Measurements from ENCODE around the gene VWA5B1. TPM values are rescaled to one million over a fixed set of nuclear protein-coding genes. Genes with fewer than 3 reads are reported as not detected.

VWA5B1 gene
- total and polyA plus RNA-seq, 2 experiments from 2014 or later = 0.16 to 1.0 TPM

GRCh38 chr1:20301463-20302107 lies 10.9 kb downstream of the VWA5B1 start:
- Histone ChIP-seq H3K4me1 (ENCODE audit: insufficient read depth) (no peaks in the 10 kb centered on the region), H3K4me2 (no peak overlapping the region), H3K9me2 (ENCODE audit: insufficient read depth) (no peaks in the 10 kb centered on the region), H3K4me3 (no peak overlapping the region), H3K36me3 (ENCODE audit: insufficient read depth) (no peaks in the 10 kb centered on the region), H3K79me2 (replicated peaks; ENCODE audit: insufficient read depth) (no peaks in the 10 kb centered on the region), H3K27me3 (ENCODE audit: insufficient read depth) (no peaks in the 10 kb centered on the region), H3K27ac (ENCODE audit: low read depth) (no peak overlapping the region), H2AFZ (no peak overlapping the region), H3F3A (replicated peaks; ENCODE audit: low read depth) (no peaks in the 10 kb centered on the region), H4K20me1 (replicated peaks; ENCODE audit: insufficient read depth) (no peaks in the 10 kb centered on the region; the same call in 1 of the 2 replicates)
- Mint-ChIP-seq H3K36me3 (ENCODE audit: low read depth) (no peaks in the 10 kb centered on the region), H3K4me3 (no peak overlapping the region), H3K27ac (no peak overlapping the region), H3K4me1 (no peaks in the 10 kb centered on the region; the same call in 2 of the 3 replicates), H3K27me3 (ENCODE audit: insufficient read depth, low read depth, poor library complexity) (peaks cover 9% of the 10 kb centered on the region), H3K9me3 (no peaks in the 10 kb centered on the region)
- TF ChIP-seq CTCF (conservative IDR thresholded peaks at IDR 0.05; ENCODE audit: low read depth in 2 of 2) (peak; percentile 15 to 32; a peak in 1 of 4 replicates), ZNF114 (CRISPR knock-in tag; IDR thresholded peaks at IDR 0.05) (no peak)
- ATAC-seq (peak; percentile 62), DNase-seq (ENCODE audit: low spot score) (peak; percentile 24)

- Histone ChIP-seq H3K27ac (ENCODE audit: low read depth) (no peak overlapping the region), H3K4me2 (no peak overlapping the region), H3K4me1 (ENCODE audit: insufficient read depth) (no peaks in the 10 kb centered on the region), H2AFZ (no peak overlapping the region), H3K27me3 (ENCODE audit: insufficient read depth) (no peaks in the 10 kb centered on the region), H3K4me3 (no peak overlapping the region), H4K20me1 (replicated peaks; ENCODE audit: insufficient read depth) (no peaks in the 10 kb centered on the region; the same call in 1 of the 2 replicates), H3K36me3 (ENCODE audit: insufficient read depth) (no peaks in the 10 kb centered on the region), H3F3A (replicated peaks; ENCODE audit: low read depth) (no peaks in the 10 kb centered on the region), H3K79me2 (replicated peaks; ENCODE audit: insufficient read depth) (no peaks in the 10 kb centered on the region), H3K9me2 (ENCODE audit: insufficient read depth) (no peaks in the 10 kb centered on the region)
- H3K27ac Mint-ChIP-seq = no peak overlapping the region
- H3K9me3 Mint-ChIP-seq = no peaks in the 10 kb centered on the region
- no peak for TF ChIP-seq CREB1 (CRISPR knock-in tag; IDR thresholded peaks at IDR 0.05; ENCODE audit: low read depth)
- no peak for TF ChIP-seq ZNF331 (CRISPR knock-in tag; IDR thresholded peaks at IDR 0.05; ENCODE audit: low read depth)
- no peak for TF ChIP-seq JUNB (IDR thresholded peaks at IDR 0.05; ENCODE audit: unreplicated experiment)
- no peak for TF ChIP-seq ETS1 (IDR thresholded peaks at IDR 0.05)
- no peak for TF ChIP-seq STAT1 (IDR thresholded peaks at IDR 0.05; ENCODE audit: unreplicated experiment)
- no peak for TF ChIP-seq EZH2 (IDR thresholded peaks at IDR 0.05; ENCODE audit: low read depth, unreplicated experiment)
- TF ChIP-seq EZH2phosphoT487 (IDR thresholded peaks at IDR 0.05; ENCODE audit: unreplicated experiment) = no peak
- DNase-seq (ENCODE audit: low spot score) (no peak), ATAC-seq (no peak)
- H3K36me3 Mint-ChIP-seq (ENCODE audit: low read depth) = no peaks in the 10 kb centered on the region
- H3K27me3 Mint-ChIP-seq (ENCODE audit: insufficient read depth, low read depth, poor library complexity) = peaks cover 9% of the 10 kb centered on the region
- H3K4me1 Mint-ChIP-seq = no peaks in the 10 kb centered on the region; the same call in 2 of the 3 replicates
- H3K4me3 Mint-ChIP-seq = no peak overlapping the region
These were observed 11.4 kb downstream of the VWA5B1 start for GRCh38 chr1:20302108-20302471.

Data from GM23338 (cell line).